Right lobe of liver (tissue), 6 donors: ENCODE measurements around the gene OPRM1. TPM values are rescaled to one million over a fixed set of nuclear protein-coding genes. Genes with fewer than 3 reads are reported as not detected.

Source experiments
- ATAC-seq, 4 donors: fragments of 200-7000 bp; cut with Tn5 transposase; one replicate each; pipeline ENCODE4 v1.9.1; 2020; ENCODE audit warnings: mild to moderate bottlenecking in 4 of 4, moderate library complexity in 4 of 4
- DNase-seq, 3 donors: peaks; one replicate each; pipeline ENCODE4 v3.0.0-alpha.2; 2020
- H3K27ac ChIP-seq, 3 donors: fragments of 200-600 bp; one replicate each; pipeline ENCODE4 v1.8.0; 2022
- H3K27me3 ChIP-seq, 2 donors: fragments of 200-600 bp; one replicate each; pipeline ENCODE4 v1.8.0; 2022
- H3K36me3 ChIP-seq, 4 donors: fragments of 200-600 bp; sonication (generic) in 1 of 4; one replicate each; pipeline versions ENCODE4 v1.5.1 to v1.8.0; 2017 to 2022; ENCODE audit warnings: control low read depth in 1 of 4
- H3K4me1 ChIP-seq, 4 donors: fragments of 200-600 bp; sonication (generic) in 1 of 4; one replicate each; pipeline versions ENCODE4 v1.5.1 to v1.8.0; 2017 to 2022; ENCODE audit warnings: control low read depth in 1 of 4
- H3K4me3 ChIP-seq, 3 donors: fragments of 200-600 bp; one replicate each; pipeline ENCODE4 v1.8.0; 2022
- H3K9me3 ChIP-seq, 4 donors: fragments of 200-600 bp; sonication (generic) in 1 of 4; one replicate each; pipeline versions ENCODE4 v1.5.1 to v1.8.0; 2017 to 2022; ENCODE audit warnings: control low read depth in 1 of 4
- POLR2A ChIP-seq: fragments of 450-650 bp; IDR thresholded peaks from one replicate; pipeline ENCODE4 v1.6.1; 2017; ENCODE audit warnings: antibody characterized with exemption, mild to moderate bottlenecking
- WGBS: methylation state at CpG from one replicate; pipeline ENCODE4 v1.1.6; 2018; ENCODE audit warnings: low coverage, low lambda C conversion rate; ENCODE audit not compliant: insufficient coverage; ENCODE audit errors: missing lambda C conversion rate; 5-methylcytosine and 5-hydroxymethylcytosine counted together
- intact Hi-C, 2 donors: fragments of 100-400 bp; cut with DNase I; formaldehyde crosslinking; loops; one replicate each; pipeline versions ENCODE4 v1.11.2 to v1.14.1; 2022
- total RNA-seq, 6 experiments: library from RNA; depleted of rRNA in 2 of 6; stranded (reverse); fragments of >200 nt in 2 of 6; fragmentation: NEBNext Ultra II Directional in 3 of 6; extraction: Animal tissue kit (Norgen Biotek cat#: 25700) in 3 of 6; gene quantifications; one replicate each; pipeline versions ENCODE4 v1.1.0 to v1.2.4, GENCODE V29; 2016 to 2023
- TF ChIP-seq, protein P1 (sequence below), 4 donors: fragments of 200-600 bp in 3 of 4; fragments of 450-650 bp in 1 of 4; IDR thresholded peaks; one replicate each; pipeline versions ENCODE4 v1.5.1 to v1.8.0; 2016 to 2022; ENCODE audit warnings: antibody characterized with exemption in 4 of 4, mild to moderate bottlenecking in 2 of 4
- donor health status: DM: no; HTN: yes; CAD: no.
- donor health status: DM: no; HTN: no; CAD: no.
- donor health status: DM: no; HTN: no; CAD: no.
- donor health status: DM: no; HTN: yes; CAD: no.
- donor health status: DM: no; HTN: yes; CAD: no.

The OPRM1 gene
- total RNA-seq, 6 experiments from 2014 or later: not detected

- DNase-seq (no peak), ATAC-seq (no peak)
- Histone ChIP-seq H3K27me3 (no peaks in the 10 kb centered on the region), H3K9me3 (no peaks in the 10 kb centered on the region), H3K27ac (no peak overlapping the region), H3K36me3 (no peaks in the 10 kb centered on the region), H3K4me1 (no peaks in the 10 kb centered on the region), H3K4me3 (no peak overlapping the region)
- 86% methylated on average over 2 of the region's 2 CpGs for WGBS
- no peak for TF ChIP-seq POLR2A
- TF ChIP-seq, protein P1, sequence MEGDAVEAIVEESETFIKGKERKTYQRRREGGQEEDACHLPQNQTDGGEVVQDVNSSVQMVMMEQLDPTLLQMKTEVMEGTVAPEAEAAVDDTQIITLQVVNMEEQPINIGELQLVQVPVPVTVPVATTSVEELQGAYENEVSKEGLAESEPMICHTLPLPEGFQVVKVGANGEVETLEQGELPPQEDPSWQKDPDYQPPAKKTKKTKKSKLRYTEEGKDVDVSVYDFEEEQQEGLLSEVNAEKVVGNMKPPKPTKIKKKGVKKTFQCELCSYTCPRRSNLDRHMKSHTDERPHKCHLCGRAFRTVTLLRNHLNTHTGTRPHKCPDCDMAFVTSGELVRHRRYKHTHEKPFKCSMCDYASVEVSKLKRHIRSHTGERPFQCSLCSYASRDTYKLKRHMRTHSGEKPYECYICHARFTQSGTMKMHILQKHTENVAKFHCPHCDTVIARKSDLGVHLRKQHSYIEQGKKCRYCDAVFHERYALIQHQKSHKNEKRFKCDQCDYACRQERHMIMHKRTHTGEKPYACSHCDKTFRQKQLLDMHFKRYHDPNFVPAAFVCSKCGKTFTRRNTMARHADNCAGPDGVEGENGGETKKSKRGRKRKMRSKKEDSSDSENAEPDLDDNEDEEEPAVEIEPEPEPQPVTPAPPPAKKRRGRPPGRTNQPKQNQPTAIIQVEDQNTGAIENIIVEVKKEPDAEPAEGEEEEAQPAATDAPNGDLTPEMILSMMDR (IDR thresholded peaks at IDR 0.05): no peak
- intact Hi-C loops: no loop called here
Measured at GRCh38 chr6:154233383-154233782, 194.3 kb downstream of the OPRM1 start.

DNA sequence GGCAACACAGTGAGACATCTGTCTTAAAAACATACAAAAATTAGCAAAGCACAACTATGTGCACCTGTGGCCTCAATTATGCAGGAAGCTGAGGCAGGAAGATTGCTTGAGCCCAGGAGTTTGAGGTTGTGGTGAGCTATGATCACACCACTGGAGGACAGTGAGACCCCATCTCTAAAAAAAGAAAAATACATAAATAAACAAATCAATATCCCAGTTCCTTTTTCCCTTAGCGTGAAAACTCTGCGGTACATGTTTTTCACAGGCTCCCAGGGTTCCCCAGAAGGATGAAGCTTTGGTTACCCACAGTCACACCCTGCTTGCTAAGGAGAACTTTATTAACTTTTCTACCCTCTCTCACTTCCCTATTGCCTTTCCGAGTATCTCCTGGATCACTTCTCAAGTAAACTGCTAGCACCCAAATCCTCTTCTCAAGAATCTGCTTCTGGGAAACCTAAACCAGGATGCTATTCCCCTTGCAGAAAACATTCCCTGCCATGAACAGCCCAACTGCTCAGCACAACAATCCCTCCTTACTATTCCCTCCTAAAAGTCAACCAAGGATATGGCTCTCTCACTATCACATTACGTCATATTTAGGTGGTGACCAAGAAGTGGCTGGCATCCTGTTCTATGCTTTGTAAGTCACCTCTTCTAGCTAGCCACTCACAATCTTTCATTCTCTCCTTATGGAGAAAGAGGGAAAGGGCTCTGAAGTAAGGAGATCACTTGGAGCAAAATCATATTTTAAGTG lies 195.2 kb downstream of the OPRM1 start:
- WGBS: 66% methylated on average over 4 of the region's 4 CpGs
- peak; percentile 44 to 59 (median 52) for ATAC-seq
- TF ChIP-seq POLR2A: no peak
- TF ChIP-seq, protein P1 (IDR thresholded peaks at IDR 0.05): no peak
- Histone ChIP-seq H3K9me3 (no peaks in the 10 kb centered on the region), H3K27me3 (no peaks in the 10 kb centered on the region), H3K4me3 (no peak overlapping the region), H3K36me3 (no peaks in the 10 kb centered on the region), H3K4me1 (no peaks in the 10 kb centered on the region), H3K27ac (no peak overlapping the region)
- intact Hi-C loops: no loop called here
- DNase-seq: no peak

DNA sequence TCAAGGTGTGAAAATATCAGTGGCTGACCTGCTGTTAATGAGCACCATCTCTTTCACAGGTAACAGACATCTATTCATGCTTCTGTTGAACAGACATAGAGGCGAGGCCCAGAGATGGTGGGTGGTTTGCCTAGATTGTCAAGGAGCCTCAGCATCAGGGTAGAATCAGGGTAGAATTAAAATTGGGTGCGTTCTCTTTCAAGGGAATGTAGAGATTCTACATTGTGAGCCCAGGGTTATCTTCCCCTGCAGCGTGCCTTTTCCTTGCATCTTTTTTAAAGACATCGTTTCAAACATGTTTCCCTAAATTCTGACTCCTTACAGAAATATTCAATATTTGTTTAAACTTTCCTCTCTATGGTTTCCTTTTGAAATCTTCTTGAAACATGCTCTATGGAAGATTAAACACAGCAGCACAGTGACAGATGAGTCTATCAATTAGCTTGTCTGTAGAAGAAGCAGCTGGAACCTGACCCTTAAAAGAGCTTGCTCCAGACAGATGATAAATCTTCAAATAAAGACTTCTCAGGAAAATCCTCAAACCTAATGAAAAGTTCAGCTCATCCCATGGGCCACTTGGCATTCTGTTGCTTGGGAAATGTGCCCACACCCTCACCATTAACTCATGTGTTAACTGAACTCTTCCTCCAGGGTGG lies 197.7 kb downstream of the OPRM1 start:
- no peaks in the 10 kb centered on the region for H3K36me3 ChIP-seq
- intact Hi-C loops: no loop called here
- no peaks in the 10 kb centered on the region for H3K4me1 ChIP-seq
- no peaks in the 10 kb centered on the region for H3K9me3 ChIP-seq
- no peaks in the 10 kb centered on the region for H3K27me3 ChIP-seq
- TF ChIP-seq POLR2A: no peak
- TF ChIP-seq, protein P1 (IDR thresholded peaks at IDR 0.05): no peak
- no peak for ATAC-seq
- WGBS: 63% methylated on average over 3 of the region's 4 CpGs
- no peak for DNase-seq
- no peak overlapping the region for H3K27ac ChIP-seq
- H3K4me3 ChIP-seq: no peak overlapping the region

GRCh38 chr6:154238831-154239230 lies 199.8 kb downstream of the OPRM1 start:
- ATAC-seq (peak in 1 of 4 donors; percentile 36), DNase-seq (no peak)
- no peak overlapping the region for H3K4me3 ChIP-seq
- intact Hi-C loops: no loop called here
- H3K27ac ChIP-seq: no peak overlapping the region
- no peaks in the 10 kb centered on the region for H3K4me1 ChIP-seq
- H3K9me3 ChIP-seq: no peaks in the 10 kb centered on the region
- no peaks in the 10 kb centered on the region for H3K36me3 ChIP-seq
- TF ChIP-seq, protein P1 (IDR thresholded peaks at IDR 0.05): no peak
- no peak for TF ChIP-seq POLR2A
- WGBS: 69% methylated on average over 2 of the region's 2 CpGs
- H3K27me3 ChIP-seq: no peaks in the 10 kb centered on the region
